OCI-LY7 (cell line): Measurements from ENCODE around the gene ZNF532. TPM values are rescaled to one million over a fixed set of nuclear protein-coding genes. Genes with fewer than 3 reads are reported as not detected.

ENCODE experiments used
- BruUV-seq: library from RNA; stranded (reverse); fragments of 400-500 nt; replicated peaks from 2 replicates; lab custom pipeline; 2021; lab: Mats Ljungman, UMichigan
- CTCF ChIA-PET: fragments of 300-600 bp; sonication (Branson Sonifier 250); formaldehyde crosslinking; loops from one replicate; lab custom pipeline; 2022; ENCODE audit warnings: antibody characterized with exemption; ENCODE audit not compliant: unreplicated experiment; lab: Charles Lee
- POLR2A ChIA-PET: fragments of 300-600 bp; sonication (Branson Sonifier 250); formaldehyde crosslinking; loops from one replicate; lab custom pipeline; 2022; ENCODE audit warnings: antibody characterized with exemption; lab: Charles Lee
- DNase-seq: peaks from one replicate; pipeline ENCODE4 v3.0.0-alpha.2; 2015; ENCODE audit warnings: low spot score
- H2AFZ ChIP-seq: fragments of 200-600 bp; sonication (generic), shearing (Covaris generic); 2 replicates; pipeline ENCODE4 v1.6.1; 2014; ENCODE audit warnings: mild to moderate bottlenecking, antibody characterized with exemption, low read length, moderate library complexity
- H3K27ac ChIP-seq: fragments of 200-600 bp; sonication (generic); 2 replicates; pipeline ENCODE4 v1.5.1; 2014; ENCODE audit warnings: mixed run types, low read depth, mild to moderate bottlenecking, moderate library complexity, low read length, inconsistent platforms; ENCODE audit not compliant: poor library complexity, severe bottlenecking
- H3K36me3 ChIP-seq: fragments of 200-600 bp; sonication (generic); 2 replicates; pipeline ENCODE4 v1.6.1; 2014; ENCODE audit warnings: mild to moderate bottlenecking, antibody characterized with exemption, low read length, moderate library complexity, mixed read lengths; ENCODE audit not compliant: insufficient read depth
- H3K4me1 ChIP-seq: fragments of 200-600 bp; sonication (generic); 2 replicates; pipeline ENCODE4 v1.5.1; 2014; ENCODE audit warnings: mild to moderate bottlenecking, low read length; ENCODE audit not compliant: insufficient read depth, poor library complexity, severe bottlenecking
- H3K4me2 ChIP-seq: fragments of 200-600 bp; sonication (generic); 2 replicates; pipeline ENCODE4 v1.6.1; 2014; ENCODE audit warnings: mild to moderate bottlenecking, low read length
- H3K4me3 ChIP-seq: fragments of 200-600 bp; sonication (generic); 2 replicates; pipeline ENCODE4 v1.5.1; 2014; ENCODE audit warnings: mild to moderate bottlenecking, low read depth, low read length; ENCODE audit not compliant: poor library complexity, severe bottlenecking
- H3K79me2 ChIP-seq: fragments of 200-600 bp; sonication (generic); 2 replicates; pipeline ENCODE4 v1.6.1; 2016; ENCODE audit warnings: low read depth, mild to moderate bottlenecking, low read length, moderate library complexity, mixed read lengths; ENCODE audit not compliant: insufficient read depth
- H3K9me2 ChIP-seq: fragments of 200-600 bp; sonication (generic); 2 replicates; pipeline ENCODE4 v1.6.1; 2016; ENCODE audit warnings: mild to moderate bottlenecking, low read length, mixed read lengths; ENCODE audit not compliant: insufficient read depth
- H3K9me3 ChIP-seq: fragments of 200-600 bp; sonication (generic); 2 replicates; pipeline ENCODE4 v1.6.1; 2014; ENCODE audit warnings: mild to moderate bottlenecking, mixed run types, low read length, mixed read lengths
- H4K20me1 ChIP-seq: fragments of 200-600 bp; sonication (generic); 2 replicates; pipeline ENCODE4 v1.6.1; 2014; ENCODE audit warnings: mild to moderate bottlenecking, antibody characterized with exemption, low read length, moderate library complexity, mixed read lengths; ENCODE audit not compliant: insufficient read depth
- CTCF ChIP-seq: fragments of 200-600 bp; sonication (generic); conservative IDR thresholded peaks from 2 replicates; pipeline ENCODE4 v1.5.1; 2014; ENCODE audit warnings: mild to moderate bottlenecking, antibody characterized with exemption, low read length, moderate library complexity, mixed read lengths
- EZH2phosphoT487 ChIP-seq: fragments of 200-600 bp; sonication (generic); IDR thresholded peaks from 2 replicates; pipeline ENCODE4 v1.6.1; 2018; ENCODE audit warnings: low read depth, borderline replicate concordance, mild to moderate bottlenecking, mixed run types, antibody characterized with exemption, low read length, moderate library complexity, mixed read lengths
- intact Hi-C: fragments of 100-400 bp; cut with micrococcal nuclease; formaldehyde crosslinking; loops from one replicate; pipeline ENCODE4 v1.10.0; 2022; ENCODE audit not compliant: unreplicated experiment
- total RNA-seq, 2 experiments: library from RNA; depleted of rRNA in 1 of 2; stranded (reverse); fragments of >200 nt in 1 of 2; shearing (Covaris generic) in 1 of 2; gene quantifications; 2 replicates each; pipeline ENCODE4 v1.2.3, GENCODE V29; 2014 to 2022

ZNF532 gene
- total RNA-seq, 2 experiments from 2014 or later = 10.4 to 18.7 TPM

- no TSS peak for BruUV-seq
- H3K4me2 ChIP-seq = no peak overlapping the region
- CTCF ChIA-PET = no interaction called here
- H3K9me2 ChIP-seq = no peaks in the 10 kb centered on the region
- TF ChIP-seq EZH2phosphoT487 = no peak
- TF ChIP-seq CTCF = no peak
- intact Hi-C loops = loop anchor here (10.0 kb wide), 1 partner anchor 76 kb away; no protein-coding TSS in a partner anchor
- H3K9me3 ChIP-seq = no peaks in the 10 kb centered on the region
- POLR2A ChIA-PET = no interaction called here
- no peak overlapping the region for H3K27ac ChIP-seq
- peaks cover 31% of the 10 kb centered on the region for H3K4me1 ChIP-seq
- no peak overlapping the region for H3K4me3 ChIP-seq
- H4K20me1 ChIP-seq = no peaks in the 10 kb centered on the region
- peaks cover 5% of the 10 kb centered on the region; the same call in 1 of the 2 replicates for H3K36me3 ChIP-seq
- DNase-seq = no peak
- peaks cover 4% of the 10 kb centered on the region; the same call in 1 of the 2 replicates for H3K79me2 ChIP-seq
- H2AFZ ChIP-seq = no peak overlapping the region
Observed at GRCh38 chr18:58860747-58861231, 3.9 kb upstream of the ZNF532 start.

- BruUV-seq = no TSS peak
- H3K36me3 ChIP-seq = peaks cover 5% of the 10 kb centered on the region; the same call in 1 of the 2 replicates
- POLR2A ChIA-PET = no interaction called here
- intact Hi-C loops = loop anchor here (10.0 kb wide), 1 partner anchor 77 kb away; no protein-coding TSS in a partner anchor
- peaks cover 31% of the 10 kb centered on the region for H3K4me1 ChIP-seq
- H3K9me3 ChIP-seq = no peaks in the 10 kb centered on the region
- no peak overlapping the region for H3K27ac ChIP-seq
- H2AFZ ChIP-seq = no peak overlapping the region
- TF ChIP-seq CTCF = no peak
- TF ChIP-seq EZH2phosphoT487 = no peak
- no peaks in the 10 kb centered on the region for H4K20me1 ChIP-seq
- CTCF ChIA-PET = no interaction called here
- peaks cover 4% of the 10 kb centered on the region; the same call in 1 of the 2 replicates for H3K79me2 ChIP-seq
- no peak overlapping the region for H3K4me3 ChIP-seq
- H3K9me2 ChIP-seq = no peaks in the 10 kb centered on the region
- no peak overlapping the region for H3K4me2 ChIP-seq
- DNase-seq = no peak
Observed at GRCh38 chr18:58861353-58861752, 3.3 kb upstream of the ZNF532 start.

- DNase-seq = no peak
- H3K79me2 ChIP-seq = peaks cover 4% of the 10 kb centered on the region; the same call in 1 of the 2 replicates
- H3K27ac ChIP-seq = no peak overlapping the region
- BruUV-seq = no TSS peak
- peaks cover 5% of the 10 kb centered on the region for H3K36me3 ChIP-seq
- peaks cover 31% of the 10 kb centered on the region for H3K4me1 ChIP-seq
- no peak overlapping the region for H2AFZ ChIP-seq
- H4K20me1 ChIP-seq = no peaks in the 10 kb centered on the region
- H3K9me2 ChIP-seq = no peaks in the 10 kb centered on the region
- no peak for TF ChIP-seq CTCF
- TF ChIP-seq EZH2phosphoT487 = no peak
- ChIA-PET CTCF (no interaction called here), POLR2A (no interaction called here)
- H3K4me3 ChIP-seq = no peak overlapping the region
- H3K4me2 ChIP-seq = no peak overlapping the region
- intact Hi-C loops = loop anchor here (10.0 kb wide), 1 partner anchor 77 kb away; no protein-coding TSS in a partner anchor
- no peaks in the 10 kb centered on the region for H3K9me3 ChIP-seq
Observed at GRCh38 chr18:58861861-58862301, 2.8 kb upstream of the ZNF532 start.
